IMR-90 (cell line): ENCODE measurements around the gene SLC35G1. TPM values are rescaled to one million over a fixed set of nuclear protein-coding genes. Genes with fewer than 3 reads are reported as not detected.

ENCODE experiments used
- ATAC-seq: fragments of 200-7000 bp; cut with Tn5 transposase; 2 replicates; pipeline ENCODE4 v1.9.1; 2020; ENCODE audit warnings: low read depth, mild to moderate bottlenecking, moderate library complexity
- BruUV-seq: library from RNA; stranded (reverse); fragments of 400-500 nt; replicated peaks from 2 replicates; lab custom pipeline; 2021; lab: Mats Ljungman, UMichigan
- CTCF ChIA-PET: fragments of 300-600 bp; formaldehyde crosslinking; extraction: SDS; loops from one replicate; lab custom pipeline; 2021; ENCODE audit warnings: antibody characterized with exemption; lab: Yijun Ruan, JAX
- POLR2A ChIA-PET: fragments of 300-600 bp; sonication (Branson Sonifier 250); formaldehyde crosslinking; loops from one replicate; lab custom pipeline; 2022; ENCODE audit warnings: antibody characterized with exemption; ENCODE audit not compliant: unreplicated experiment; lab: Charles Lee
- DNase-seq: peaks from one replicate; pipeline ENCODE4 v3.0.0; 2013
- H2AFZ ChIP-seq: replicated peaks from 2 replicates; pipeline ENCODE3; 2013; ENCODE audit warnings: low read length, mild to moderate bottlenecking; ENCODE audit not compliant: poor library complexity
- H2AK5ac ChIP-seq: 2 replicates; pipeline ENCODE4 v1.6.1; 2013; ENCODE audit warnings: low read depth, low read length, inconsistent platforms
- H2AK9ac ChIP-seq: replicated peaks from 2 replicates; pipeline ENCODE3; 2013; ENCODE audit warnings: mild to moderate bottlenecking, low read depth, low read length, moderate library complexity; ENCODE audit not compliant: poor library complexity
- H2BK120ac ChIP-seq: 2 replicates; pipeline ENCODE4 v1.6.1; 2013; ENCODE audit warnings: low read depth, low read length, inconsistent platforms
- H2BK15ac ChIP-seq: 3 replicates; pipeline ENCODE4 v1.6.1; 2013; ENCODE audit warnings: low read depth, low read length, inconsistent platforms
- H2BK20ac ChIP-seq: 2 replicates; pipeline ENCODE4 v1.6.1; 2013; ENCODE audit warnings: low read depth, mild to moderate bottlenecking, inconsistent platforms, low read length, moderate library complexity
- H2BK5ac ChIP-seq: 2 replicates; pipeline ENCODE4 v1.6.1; 2013; ENCODE audit warnings: mild to moderate bottlenecking, low read depth, low read length, inconsistent platforms; ENCODE audit not compliant: poor library complexity, severe bottlenecking
- H3K14ac ChIP-seq: replicated peaks from 2 replicates; pipeline ENCODE4 v1.6.1; 2013; ENCODE audit warnings: low read depth, low read length, inconsistent platforms
- H3K18ac ChIP-seq: 2 replicates; pipeline ENCODE4 v1.6.1; 2013; ENCODE audit warnings: low read depth, low read length, control low read depth
- H3K23ac ChIP-seq: 2 replicates; pipeline ENCODE4 v1.6.1; 2013; ENCODE audit warnings: low read depth, low read length, inconsistent platforms
- H3K27ac ChIP-seq: 2 replicates; pipeline ENCODE4 v1.5.1; 2013; ENCODE audit warnings: mild to moderate bottlenecking, control low read depth, low read length; ENCODE audit not compliant: insufficient read depth
- H3K27me3 ChIP-seq: 2 replicates; pipeline ENCODE4 v1.6.1; 2013; ENCODE audit warnings: low read length; ENCODE audit not compliant: control insufficient read depth, insufficient read depth
- H3K36me3 ChIP-seq: 2 replicates; pipeline ENCODE4 v1.6.1; 2013; ENCODE audit warnings: low read length, mixed read lengths; ENCODE audit not compliant: control insufficient read depth, insufficient read depth
- H3K4ac ChIP-seq: 2 replicates; pipeline ENCODE4 v1.6.1; 2013; ENCODE audit warnings: low read depth, low read length, inconsistent platforms
- H3K4me1 ChIP-seq: 2 replicates; pipeline ENCODE4 v1.6.1; 2013; ENCODE audit warnings: low read length, mixed read lengths; ENCODE audit not compliant: control insufficient read depth, insufficient read depth
- H3K4me2 ChIP-seq: 2 replicates; pipeline ENCODE4 v1.6.1; 2013; ENCODE audit warnings: low read depth, mild to moderate bottlenecking, control low read depth, low read length, moderate library complexity
- H3K4me3 ChIP-seq: 2 replicates; pipeline ENCODE4 v1.5.1; 2013; ENCODE audit warnings: low read depth, mild to moderate bottlenecking, control low read depth, low read length, moderate library complexity; ENCODE audit not compliant: insufficient read depth
- H3K56ac ChIP-seq: 2 replicates; pipeline ENCODE4 v1.6.1; 2013; ENCODE audit warnings: low read length, inconsistent platforms; ENCODE audit not compliant: insufficient read depth; ENCODE audit errors: extremely low read depth
- H3K79me1 ChIP-seq, 2 experiments: 2 replicates each; pipeline ENCODE4 v1.6.1; 2013; ENCODE audit warnings: low read length in 2 of 2, inconsistent platforms in 1 of 2, low read depth in 1 of 2
- H3K9ac ChIP-seq: 2 replicates; pipeline ENCODE4 v1.6.1; 2013; ENCODE audit warnings: low read depth, low read length, control low read depth
- H3K9me1 ChIP-seq: 2 replicates; pipeline ENCODE4 v1.6.1; 2013; ENCODE audit warnings: low read length, inconsistent platforms; ENCODE audit not compliant: insufficient read depth
- H3K9me3 ChIP-seq: 2 replicates; pipeline ENCODE4 v1.6.1; 2013; ENCODE audit warnings: low read length; ENCODE audit not compliant: control insufficient read depth, insufficient read depth
- H4K20me1 ChIP-seq: 2 replicates; pipeline ENCODE4 v1.6.1; 2013; ENCODE audit warnings: low read length, inconsistent platforms; ENCODE audit not compliant: insufficient read depth
- H4K5ac ChIP-seq: 2 replicates; pipeline ENCODE4 v1.6.1; 2013; ENCODE audit warnings: mild to moderate bottlenecking, low read depth, low read length, control low read depth
- H4K8ac ChIP-seq, 2 experiments: 2 replicates each; pipeline ENCODE4 v1.6.1; 2013; ENCODE audit warnings: low read depth in 2 of 2, low read length in 2 of 2, control low read depth in 1 of 2, inconsistent platforms in 1 of 2
- H4K91ac ChIP-seq: 2 replicates; pipeline ENCODE4 v1.6.1; 2013; ENCODE audit warnings: low read depth, low read length, inconsistent platforms; ENCODE audit not compliant: insufficient read depth
- POLR2A ChIP-seq: IDR thresholded peaks from 2 replicates; pipeline ENCODE4 v1.6.1; 2012; ENCODE audit warnings: mild to moderate bottlenecking, low read depth, low read length
- RAD21 ChIP-seq: IDR thresholded peaks from 2 replicates; pipeline ENCODE4 v1.6.1; 2012; ENCODE audit warnings: low read length, improper control_type of control experiment
- RFX5 ChIP-seq: IDR thresholded peaks from 2 replicates; pipeline ENCODE4 v1.8.0; 2012; ENCODE audit warnings: low read depth, mild to moderate bottlenecking, low read length, moderate library complexity
- WGBS, 2 experiments: methylation state at CpG; one replicate each; pipeline versions ENCODE4 v1.1.5 to v1.1.7; 2013; ENCODE audit warnings: missing lambda C conversion rate in 2 of 2; ENCODE audit not compliant: insufficient read length in 1 of 2; ENCODE audit errors: extremely low coverage in 2 of 2; 5-methylcytosine and 5-hydroxymethylcytosine counted together
- dilution Hi-C: fragments of 300-500 bp; cut with HindIII; formaldehyde crosslinking; loops from one replicate; pipeline ENCODE4 v1.14.3; 2018; ENCODE audit warnings: low sequenced_read_pairs; ENCODE audit not compliant: unreplicated experiment
- in situ Hi-C: fragments of 300-500 bp; cut with MboI; formaldehyde crosslinking; loops from 3 replicates; pipeline ENCODE4 v1.14.3; 2019; ENCODE audit warnings: low sequenced_read_pairs, inconsistent platforms, mixed read lengths
- intact Hi-C: fragments of 100-400 bp; cut with micrococcal nuclease; formaldehyde crosslinking; loops from 2 replicates; pipeline ENCODE4 v1.10.0; 2022
- polyA plus RNA-seq, 3 experiments: library from polyadenylated mRNA; depleted of rRNA; stranded (reverse); fragments of >200 nt; gene quantifications; 2 replicates each; pipeline ENCODE4 v1.2.3, GENCODE V29; 2012; ENCODE audit warnings: low replicate concordance in 1 of 3
- total RNA-seq: library from RNA; depleted of rRNA; stranded (reverse); fragments of >200 nt; gene quantifications from 2 replicates; pipeline ENCODE4 v1.2.3, GENCODE V29; 2012
- TF ChIP-seq, protein P1 (sequence below): conservative IDR thresholded peaks from 2 replicates; pipeline ENCODE4 v1.5.1; 2012; ENCODE audit warnings: mild to moderate bottlenecking, low read depth, low read length, improper control_type of control experiment
- TF ChIP-seq, protein P2 (sequence below): fragments of 150-350 bp; IDR thresholded peaks from 2 replicates; pipeline ENCODE4 v1.6.1; 2017; ENCODE audit warnings: mild to moderate bottlenecking, antibody characterized with exemption, low read length, low read depth
- TF ChIP-seq, protein P3 (sequence below): fragments of 150-350 bp; IDR thresholded peaks from 2 replicates; pipeline ENCODE4 v1.6.1; 2016; ENCODE audit warnings: low read depth, mild to moderate bottlenecking, low read length, moderate library complexity, borderline replicate concordance

Gene SLC35G1
- total and polyA plus RNA-seq, 2 of the 4 experiments (the other 2 are of a cell fraction), result 2.7 to 3.7 TPM

DNA sequence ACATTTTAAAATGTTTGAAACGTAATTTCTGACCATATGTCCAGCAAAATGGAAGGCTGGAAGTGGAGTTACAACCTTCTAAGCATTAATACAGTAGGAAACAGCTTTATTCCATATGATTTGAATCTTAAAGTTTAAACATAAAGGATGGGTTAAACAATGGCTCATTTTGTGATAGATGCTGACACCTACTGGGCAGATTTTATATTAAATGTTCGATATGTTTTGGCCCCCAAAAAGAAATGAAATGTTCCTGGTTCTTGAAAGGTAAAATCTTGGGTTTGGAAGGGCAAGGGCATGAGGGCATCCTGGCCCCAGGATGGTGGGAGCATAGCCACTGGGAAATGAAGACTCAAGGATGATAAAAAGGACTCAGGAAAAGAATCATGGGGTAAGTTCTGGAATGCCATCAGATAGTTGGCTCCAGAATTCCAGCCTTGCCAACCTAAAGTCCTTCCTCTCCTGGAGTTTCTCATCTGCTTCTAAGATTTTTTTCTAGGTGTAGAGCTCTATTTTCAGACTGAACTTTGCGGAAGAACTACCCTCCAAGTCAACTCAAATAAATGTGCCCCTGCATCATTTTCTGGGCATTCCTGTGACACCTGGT, 34.6 kb upstream of the SLC35G1 start:
- Histone ChIP-seq H4K8ac (no peak overlapping the region), H3K9me3 (peaks cover 3% of the 10 kb centered on the region; the same call in 1 of the 2 replicates), H3K23ac (no peak overlapping the region), H3K9me1 (no peaks in the 10 kb centered on the region), H3K4ac (no peak overlapping the region), H3K36me3 (no peaks in the 10 kb centered on the region), H2BK120ac (no peak overlapping the region), H3K14ac (no peak overlapping the region), H3K18ac (no peak overlapping the region), H2BK20ac (no peak overlapping the region), H3K27me3 (peaks cover 10% of the 10 kb centered on the region), H2BK5ac (no peak overlapping the region), H3K79me1 (no peaks in the 10 kb centered on the region), H2BK15ac (no peak overlapping the region), H3K9ac (no peak overlapping the region), H3K4me1 (no peaks in the 10 kb centered on the region), H3K56ac (no peak overlapping the region), H3K27ac (no peak overlapping the region), H3K4me2 (no peak overlapping the region), H4K5ac (no peak overlapping the region), H3K4me3 (no peak overlapping the region), H4K91ac (no peak overlapping the region), H2AFZ (no peak overlapping the region), H2AK9ac (no peak overlapping the region), H2AK5ac (no peak overlapping the region), H4K20me1 (no peaks in the 10 kb centered on the region)
- peak; percentile 10 for DNase-seq
- BruUV-seq, result no TSS peak
- CTCF ChIA-PET, result interaction anchor here (0.9 kb wide), 1 partner anchor 17 kb away, joined by 3 read pairs; no protein-coding TSS in a partner anchor
- intact Hi-C loops, result loop anchor here (1.0 kb wide), 1 partner anchor 304 kb away; no protein-coding TSS in a partner anchor
- in situ Hi-C loops, result no loop called here
- dilution Hi-C loops, result no loop called here
- POLR2A ChIA-PET, result no interaction called here
- WGBS, 2 experiments, result 13% methylated on average over 1 of the region's 3 CpGs; no CpG with 5 or more reads in 1 of the 2 experiments
- ATAC-seq, result no peak
- TF ChIP-seq, protein P1, sequence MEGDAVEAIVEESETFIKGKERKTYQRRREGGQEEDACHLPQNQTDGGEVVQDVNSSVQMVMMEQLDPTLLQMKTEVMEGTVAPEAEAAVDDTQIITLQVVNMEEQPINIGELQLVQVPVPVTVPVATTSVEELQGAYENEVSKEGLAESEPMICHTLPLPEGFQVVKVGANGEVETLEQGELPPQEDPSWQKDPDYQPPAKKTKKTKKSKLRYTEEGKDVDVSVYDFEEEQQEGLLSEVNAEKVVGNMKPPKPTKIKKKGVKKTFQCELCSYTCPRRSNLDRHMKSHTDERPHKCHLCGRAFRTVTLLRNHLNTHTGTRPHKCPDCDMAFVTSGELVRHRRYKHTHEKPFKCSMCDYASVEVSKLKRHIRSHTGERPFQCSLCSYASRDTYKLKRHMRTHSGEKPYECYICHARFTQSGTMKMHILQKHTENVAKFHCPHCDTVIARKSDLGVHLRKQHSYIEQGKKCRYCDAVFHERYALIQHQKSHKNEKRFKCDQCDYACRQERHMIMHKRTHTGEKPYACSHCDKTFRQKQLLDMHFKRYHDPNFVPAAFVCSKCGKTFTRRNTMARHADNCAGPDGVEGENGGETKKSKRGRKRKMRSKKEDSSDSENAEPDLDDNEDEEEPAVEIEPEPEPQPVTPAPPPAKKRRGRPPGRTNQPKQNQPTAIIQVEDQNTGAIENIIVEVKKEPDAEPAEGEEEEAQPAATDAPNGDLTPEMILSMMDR, result peak; percentile 50
- TF ChIP-seq RFX5 (no peak), RAD21 (peak; percentile 58), POLR2A (no peak)
- TF ChIP-seq, protein P2, sequence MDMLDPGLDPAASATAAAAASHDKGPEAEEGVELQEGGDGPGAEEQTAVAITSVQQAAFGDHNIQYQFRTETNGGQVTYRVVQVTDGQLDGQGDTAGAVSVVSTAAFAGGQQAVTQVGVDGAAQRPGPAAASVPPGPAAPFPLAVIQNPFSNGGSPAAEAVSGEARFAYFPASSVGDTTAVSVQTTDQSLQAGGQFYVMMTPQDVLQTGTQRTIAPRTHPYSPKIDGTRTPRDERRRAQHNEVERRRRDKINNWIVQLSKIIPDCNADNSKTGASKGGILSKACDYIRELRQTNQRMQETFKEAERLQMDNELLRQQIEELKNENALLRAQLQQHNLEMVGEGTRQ, result no peak
- TF ChIP-seq, protein P3, sequence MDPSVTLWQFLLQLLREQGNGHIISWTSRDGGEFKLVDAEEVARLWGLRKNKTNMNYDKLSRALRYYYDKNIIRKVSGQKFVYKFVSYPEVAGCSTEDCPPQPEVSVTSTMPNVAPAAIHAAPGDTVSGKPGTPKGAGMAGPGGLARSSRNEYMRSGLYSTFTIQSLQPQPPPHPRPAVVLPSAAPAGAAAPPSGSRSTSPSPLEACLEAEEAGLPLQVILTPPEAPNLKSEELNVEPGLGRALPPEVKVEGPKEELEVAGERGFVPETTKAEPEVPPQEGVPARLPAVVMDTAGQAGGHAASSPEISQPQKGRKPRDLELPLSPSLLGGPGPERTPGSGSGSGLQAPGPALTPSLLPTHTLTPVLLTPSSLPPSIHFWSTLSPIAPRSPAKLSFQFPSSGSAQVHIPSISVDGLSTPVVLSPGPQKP, result no peak
